Activated naive CD4-positive, alpha-beta T cell treated with anti-CD3 and anti-CD28 coated beads, Interleukin-2, amount 50 U/mL, for 24 hours (primary cell): Measurements from ENCODE around the gene ISL2.

Experiments
- H3K27ac Mint-ChIP-seq: one replicate; pipeline ENCODE4 v1.8.0; 2021; ENCODE audit warnings: mild to moderate bottlenecking, mixed read lengths
- H3K27me3 Mint-ChIP-seq: one replicate; pipeline ENCODE4 v1.8.0; 2021; ENCODE audit warnings: mixed read lengths
- H3K36me3 Mint-ChIP-seq: one replicate; pipeline ENCODE4 v1.8.0; 2021; ENCODE audit warnings: mixed read lengths
- H3K4me1 Mint-ChIP-seq: one replicate; pipeline ENCODE4 v1.8.0; 2021; ENCODE audit warnings: mixed read lengths
- H3K4me3 Mint-ChIP-seq: one replicate; pipeline ENCODE4 v1.8.0; 2021; ENCODE audit warnings: mild to moderate bottlenecking, mixed read lengths
- H3K9me3 Mint-ChIP-seq: one replicate; pipeline ENCODE4 v1.8.0; 2021; ENCODE audit warnings: mixed read lengths

Gene ISL2

GRCh38 chr15:76377217-76377616 lies 40.6 kb downstream of the ISL2 start:
- Mint-ChIP-seq H3K9me3 (no peaks in the 10 kb centered on the region), H3K36me3 (peaks cover 17% of the 10 kb centered on the region), H3K4me1 (no peaks in the 10 kb centered on the region), H3K27ac (no peak overlapping the region), H3K27me3 (no peaks in the 10 kb centered on the region), H3K4me3 (no peak overlapping the region)

- H3K9me3 Mint-ChIP-seq, result no peaks in the 10 kb centered on the region
- no peaks in the 10 kb centered on the region for H3K4me1 Mint-ChIP-seq
- H3K4me3 Mint-ChIP-seq, result no peak overlapping the region
- H3K27me3 Mint-ChIP-seq, result no peaks in the 10 kb centered on the region
- peaks cover 15% of the 10 kb centered on the region for H3K36me3 Mint-ChIP-seq
- no peak overlapping the region for H3K27ac Mint-ChIP-seq
Measured at GRCh38 chr15:76377751-76378150, 41.2 kb downstream of the ISL2 start.

- Mint-ChIP-seq H3K36me3 (peaks cover 16% of the 10 kb centered on the region), H3K27ac (no peak overlapping the region), H3K27me3 (no peaks in the 10 kb centered on the region), H3K4me1 (no peaks in the 10 kb centered on the region), H3K4me3 (no peak overlapping the region), H3K9me3 (no peaks in the 10 kb centered on the region)
Measured at GRCh38 chr15:76378691-76379090, 42.1 kb downstream of the ISL2 start.

GRCh38 chr15:76380249-76380648 lies 43.7 kb downstream of the ISL2 start:
- Mint-ChIP-seq H3K4me1 (no peaks in the 10 kb centered on the region), H3K27ac (no peak overlapping the region), H3K4me3 (no peak overlapping the region), H3K9me3 (no peaks in the 10 kb centered on the region), H3K36me3 (peaks cover 15% of the 10 kb centered on the region), H3K27me3 (no peaks in the 10 kb centered on the region)

- H3K27ac Mint-ChIP-seq, result no peak overlapping the region
- peaks cover 17% of the 10 kb centered on the region for H3K36me3 Mint-ChIP-seq
- H3K4me1 Mint-ChIP-seq, result no peaks in the 10 kb centered on the region
- no peak overlapping the region for H3K4me3 Mint-ChIP-seq
- H3K27me3 Mint-ChIP-seq, result no peaks in the 10 kb centered on the region
- no peaks in the 10 kb centered on the region for H3K9me3 Mint-ChIP-seq
Measured at GRCh38 chr15:76381366-76381765, 44.8 kb downstream of the ISL2 start.

GRCh38 chr15:76382987-76383728 lies 46.6 kb downstream of the ISL2 start:
- H3K9me3 Mint-ChIP-seq, result no peaks in the 10 kb centered on the region
- H3K27me3 Mint-ChIP-seq, result no peaks in the 10 kb centered on the region
- H3K4me3 Mint-ChIP-seq, result no peak overlapping the region
- H3K36me3 Mint-ChIP-seq, result peaks cover 30% of the 10 kb centered on the region
- no peaks in the 10 kb centered on the region for H3K4me1 Mint-ChIP-seq
- no peak overlapping the region for H3K27ac Mint-ChIP-seq

- Mint-ChIP-seq H3K4me1 (no peaks in the 10 kb centered on the region), H3K27me3 (no peaks in the 10 kb centered on the region), H3K9me3 (no peaks in the 10 kb centered on the region), H3K27ac (no peak overlapping the region), H3K4me3 (no peak overlapping the region), H3K36me3 (peaks cover 28% of the 10 kb centered on the region)
Measured at GRCh38 chr15:76384409-76384808, 47.8 kb downstream of the ISL2 start.

GRCh38 chr15:76386178-76386577 lies 49.6 kb downstream of the ISL2 start:
- H3K27me3 Mint-ChIP-seq, result no peaks in the 10 kb centered on the region
- H3K4me1 Mint-ChIP-seq, result no peaks in the 10 kb centered on the region
- no peak overlapping the region for H3K27ac Mint-ChIP-seq
- no peaks in the 10 kb centered on the region for H3K9me3 Mint-ChIP-seq
- no peak overlapping the region for H3K4me3 Mint-ChIP-seq
- peaks cover 26% of the 10 kb centered on the region for H3K36me3 Mint-ChIP-seq

- Mint-ChIP-seq H3K9me3 (no peaks in the 10 kb centered on the region), H3K27ac (no peak overlapping the region), H3K36me3 (peaks cover 26% of the 10 kb centered on the region), H3K4me3 (no peak overlapping the region), H3K27me3 (no peaks in the 10 kb centered on the region), H3K4me1 (no peaks in the 10 kb centered on the region)
Measured at GRCh38 chr15:76386926-76387325, 50.4 kb downstream of the ISL2 start.

- Mint-ChIP-seq H3K27ac (no peak overlapping the region), H3K4me3 (no peak overlapping the region), H3K9me3 (no peaks in the 10 kb centered on the region), H3K4me1 (no peaks in the 10 kb centered on the region), H3K36me3 (peaks cover 23% of the 10 kb centered on the region), H3K27me3 (no peaks in the 10 kb centered on the region)
Measured at GRCh38 chr15:76390571-76390970, 54.0 kb downstream of the ISL2 start.

GRCh38 chr15:76391309-76391708 lies 54.7 kb downstream of the ISL2 start:
- no peak overlapping the region for H3K27ac Mint-ChIP-seq
- H3K4me3 Mint-ChIP-seq, result no peak overlapping the region

GRCh38 chr15:76391847-76392246 lies 55.3 kb downstream of the ISL2 start:
- Mint-ChIP-seq H3K4me3 (no peak overlapping the region), H3K4me1 (no peaks in the 10 kb centered on the region), H3K27me3 (no peaks in the 10 kb centered on the region), H3K36me3 (peaks cover 19% of the 10 kb centered on the region), H3K9me3 (no peaks in the 10 kb centered on the region), H3K27ac (no peak overlapping the region)

More at GRCh38 chr15:76391309-76391708, 54.7 kb downstream of the ISL2 start:
- H3K9me3 Mint-ChIP-seq, result no peaks in the 10 kb centered on the region
- H3K36me3 Mint-ChIP-seq, result peaks cover 21% of the 10 kb centered on the region
- H3K27me3 Mint-ChIP-seq, result no peaks in the 10 kb centered on the region
- H3K4me1 Mint-ChIP-seq, result no peaks in the 10 kb centered on the region
